ENCODE measurements around the gene GRM2. TPM values are rescaled to one million over a fixed set of nuclear protein-coding genes. Genes with fewer than 3 reads are reported as not detected.
A peak's percentile ranks its signal among the peaks of the same experiment; 100 is the strongest.
"Not testable (repeated sequence)": the region's sequence is repeated elsewhere in the genome, so short reads cannot be mapped to it uniquely, and the experiment has no call there.

The GRM2 gene
- total RNA-seq, 1 experiment from 2014 or later: 3.7 TPM

DNA sequence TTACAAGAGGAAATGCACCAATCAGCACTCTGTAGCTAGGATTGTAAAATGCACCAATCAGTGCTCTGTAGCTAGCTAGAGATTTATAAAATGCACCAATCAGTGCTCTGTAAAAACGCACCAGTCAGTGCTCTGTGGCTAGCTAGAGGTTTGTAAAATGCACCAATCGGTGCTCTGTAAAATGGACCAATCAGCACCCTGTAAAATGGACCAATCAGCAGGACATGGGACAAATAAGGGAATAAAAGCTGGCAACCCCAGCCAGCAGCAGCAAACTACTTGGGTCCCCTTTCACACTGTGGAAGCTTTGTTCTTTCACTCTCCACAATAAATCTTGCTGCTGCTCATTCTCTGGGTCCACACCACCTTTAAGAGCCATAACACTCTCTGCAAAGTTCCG, 35.5 kb downstream of the GRM2 start:
- H3K9me3 Mint-ChIP-seq: peaks cover 54% of the 10 kb centered on the region
- peak; percentile 46 for TF ChIP-seq NFYB (CRISPR knock-in tag; conservative IDR thresholded peaks at IDR 0.05; ENCODE audit: low read depth)
- H3K4me3 Mint-ChIP-seq; H3K36me3 Mint-ChIP-seq; ATAC-seq; DNase-seq (ENCODE audit: low spot score); POLR2A ChIA-PET; H3K27ac Mint-ChIP-seq: not testable (repeated sequence)
- CTCF ChIA-PET: interaction anchor here (1.3 to 1.4 kb wide), 3 partner anchors 24 to 78 kb away, joined by 3 to 4 read pairs (median 3); no protein-coding TSS in a partner anchor
- H3K4me1 Mint-ChIP-seq: peaks cover 16% of the 10 kb centered on the region
- peaks cover 11% of the 10 kb centered on the region for H3K27me3 Mint-ChIP-seq (ENCODE audit: low read depth)

- H3K4me3 Mint-ChIP-seq; POLR2A ChIA-PET; DNase-seq (ENCODE audit: low spot score); H3K27ac Mint-ChIP-seq; ATAC-seq; H3K27me3 Mint-ChIP-seq (ENCODE audit: low read depth): not testable (repeated sequence)
- H3K4me1 Mint-ChIP-seq: peaks cover 16% of the 10 kb centered on the region
- CTCF ChIA-PET: interaction anchor here (1.4 kb wide), 2 partner anchors 24 to 77 kb away, joined by 3 to 4 read pairs; no protein-coding TSS in a partner anchor
- peaks cover 59% of the 10 kb centered on the region for H3K9me3 Mint-ChIP-seq
- H3K36me3 Mint-ChIP-seq: peaks cover 11% of the 10 kb centered on the region; the same call in 1 of the 2 replicates
These were observed 36.1 kb downstream of the GRM2 start for GRCh38 chr3:51742978-51743377.

GRCh38 chr3:51747840-51748239, 41.0 kb downstream of the GRM2 start:
- no peak for ATAC-seq
- CTCF ChIA-PET: no interaction called here
- TF ChIP-seq TCF7 (CRISPR knock-in tag; IDR thresholded peaks at IDR 0.05; ENCODE audit: low read depth): no peak
- TF ChIP-seq ZNF317 (CRISPR knock-in tag; IDR thresholded peaks at IDR 0.05; ENCODE audit: borderline replicate concordance, low read depth): no peak
- no peak for TF ChIP-seq AFF4 (CRISPR knock-in tag; IDR thresholded peaks at IDR 0.05; ENCODE audit: borderline replicate concordance)
- TF ChIP-seq ELF4 (CRISPR knock-in tag; IDR thresholded peaks at IDR 0.05; ENCODE audit: low read depth): no peak
- TF ChIP-seq IRF2 (CRISPR knock-in tag; IDR thresholded peaks at IDR 0.05; ENCODE audit: borderline replicate concordance, low read depth): no peak
- no peak for TF ChIP-seq TEAD4 (CRISPR knock-in tag; IDR thresholded peaks at IDR 0.05)
- no peak for TF ChIP-seq SOX15 (CRISPR knock-in tag; IDR thresholded peaks at IDR 0.05)
- no peak for TF ChIP-seq KAT7 (CRISPR knock-in tag; IDR thresholded peaks at IDR 0.05; ENCODE audit: borderline replicate concordance)
- no peak for TF ChIP-seq RORB (CRISPR knock-in tag; IDR thresholded peaks at IDR 0.05)
- no peak for TF ChIP-seq ZBTB21 (CRISPR knock-in tag; IDR thresholded peaks at IDR 0.05; ENCODE audit: borderline replicate concordance)
- TF ChIP-seq ARID4B (CRISPR knock-in tag; IDR thresholded peaks at IDR 0.05; ENCODE audit: borderline replicate concordance): no peak
- no peak for TF ChIP-seq STAT6 (CRISPR knock-in tag; conservative IDR thresholded peaks at IDR 0.05; ENCODE audit: low read depth)
- no peak for TF ChIP-seq ZNF138 (CRISPR knock-in tag; conservative IDR thresholded peaks at IDR 0.05)
- TF ChIP-seq GABPB1 (CRISPR knock-in tag; IDR thresholded peaks at IDR 0.05): no peak
- TF ChIP-seq EMX1 (CRISPR knock-in tag; IDR thresholded peaks at IDR 0.05): no peak
- no peak for TF ChIP-seq ZNF425 (CRISPR knock-in tag; conservative IDR thresholded peaks at IDR 0.05)
- TF ChIP-seq NFATC4 (CRISPR knock-in tag; IDR thresholded peaks at IDR 0.05): no peak
- TF ChIP-seq ZNF416 (CRISPR knock-in tag; IDR thresholded peaks at IDR 0.05): no peak
- TF ChIP-seq NR2C2 (CRISPR knock-in tag; IDR thresholded peaks at IDR 0.05): no peak

More at GRCh38 chr3:51747840-51748239, 41.0 kb downstream of the GRM2 start:
- no peak for DNase-seq (ENCODE audit: low spot score)
- peaks cover 16% of the 10 kb centered on the region for H3K4me1 Mint-ChIP-seq
- POLR2A ChIA-PET: no interaction called here
- peaks cover 17% of the 10 kb centered on the region; the same call in 1 of the 2 replicates for H3K36me3 Mint-ChIP-seq
- no peak overlapping the region for H3K27ac Mint-ChIP-seq
- H3K9me3 Mint-ChIP-seq: peaks cover 59% of the 10 kb centered on the region
- H3K4me3 Mint-ChIP-seq: no peak overlapping the region
- H3K27me3 Mint-ChIP-seq (ENCODE audit: low read depth): peaks cover 2% of the 10 kb centered on the region
